Fibroblast of skin of left quadriceps (primary cell): ENCODE data around the gene LBX2.
A peak's percentile ranks its signal among the peaks of the same experiment; 100 is the strongest.
"Not testable (repeated sequence)": the region's sequence is repeated elsewhere in the genome, so short reads cannot be mapped to it uniquely, and the experiment has no call there.

Experiments used
- DNase-seq, 2 experiments: peaks; one replicate each; pipeline ENCODE4 v3.0.0-alpha.2; 2013; ENCODE audit warnings: low read depth in 2 of 2

The LBX2 gene

GRCh38 chr2:74482801-74483674 lies 16.4 kb downstream of the LBX2 start, which contains the start of the genes CCDC142 and TTC31:
TSS of gene CCDC142 (minus strand) at chr2:74482998. CDS start at chr2:74482837, 161 bp downstream.
TSS of gene TTC31 (plus strand) at chr2:74483081. CDS start at chr2:74483096, 15 bp downstream.
- peak; percentile 88 to 90 for DNase-seq

GRCh38 chr2:74481961-74482800 lies 17.2 kb downstream of the LBX2 start:
- DNase-seq, result no peak

DNA sequence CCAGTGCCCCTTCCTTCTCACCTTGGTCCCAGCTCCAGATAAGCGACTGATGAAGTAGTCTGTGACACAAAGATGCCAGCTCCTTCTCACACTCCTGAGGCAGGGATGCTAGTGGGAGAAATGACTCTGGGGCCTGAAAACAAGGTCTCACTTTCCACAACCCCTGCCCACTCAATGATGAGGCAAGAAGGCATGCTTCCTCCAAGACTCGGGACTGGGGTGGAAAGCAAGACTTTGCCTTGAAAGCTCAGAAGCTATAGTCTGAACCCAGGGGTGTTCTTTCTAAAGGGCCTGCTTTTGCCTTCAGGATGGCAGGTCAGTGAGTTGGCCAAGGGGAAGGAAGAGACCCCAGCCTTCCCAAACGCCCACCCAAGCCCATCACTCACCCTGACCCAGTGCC lies 18.0 kb downstream of the LBX2 start:
- DNase-seq, result no peak

DNA sequence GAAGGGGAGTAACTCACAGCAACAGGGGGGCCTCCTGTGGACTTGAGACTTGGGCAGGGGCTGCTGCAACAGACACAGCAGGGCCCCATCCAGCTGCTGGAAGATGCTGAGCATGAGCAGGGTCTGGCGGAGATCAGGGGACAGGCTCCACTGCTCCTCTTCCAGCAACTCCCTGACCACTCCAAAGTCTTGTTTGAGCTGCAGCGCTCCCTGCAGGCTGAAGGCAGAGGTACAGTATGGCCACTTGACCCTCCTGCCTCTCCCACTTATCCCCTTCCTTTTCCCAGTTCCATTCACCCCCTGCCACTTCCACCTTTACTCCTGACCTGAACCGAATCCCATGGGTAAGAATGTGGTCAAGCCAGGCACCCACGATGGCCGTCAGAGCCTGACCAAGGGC lies 24.5 kb downstream of the LBX2 start:
- DNase-seq, result no peak

GRCh38 chr2:74474481-74474880 lies 24.9 kb downstream of the LBX2 start:
- DNase-seq, result no peak

DNA sequence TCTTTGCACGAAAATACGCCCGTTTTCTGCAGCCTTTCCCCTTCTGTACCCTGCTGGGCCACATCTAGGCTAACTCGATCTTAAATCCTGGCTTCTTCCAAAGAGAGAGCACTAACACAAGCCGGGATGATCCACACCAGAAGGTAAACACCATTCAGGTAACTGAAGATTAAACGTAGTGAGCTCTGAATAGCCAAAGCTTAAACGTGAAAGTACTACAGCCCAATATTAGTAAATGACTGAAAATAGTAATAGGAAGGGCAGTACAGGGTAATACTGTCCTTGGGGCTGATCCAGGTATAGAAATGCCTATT lies 26.5 kb downstream of the LBX2 start:
- DNase-seq, result no peak

DNA sequence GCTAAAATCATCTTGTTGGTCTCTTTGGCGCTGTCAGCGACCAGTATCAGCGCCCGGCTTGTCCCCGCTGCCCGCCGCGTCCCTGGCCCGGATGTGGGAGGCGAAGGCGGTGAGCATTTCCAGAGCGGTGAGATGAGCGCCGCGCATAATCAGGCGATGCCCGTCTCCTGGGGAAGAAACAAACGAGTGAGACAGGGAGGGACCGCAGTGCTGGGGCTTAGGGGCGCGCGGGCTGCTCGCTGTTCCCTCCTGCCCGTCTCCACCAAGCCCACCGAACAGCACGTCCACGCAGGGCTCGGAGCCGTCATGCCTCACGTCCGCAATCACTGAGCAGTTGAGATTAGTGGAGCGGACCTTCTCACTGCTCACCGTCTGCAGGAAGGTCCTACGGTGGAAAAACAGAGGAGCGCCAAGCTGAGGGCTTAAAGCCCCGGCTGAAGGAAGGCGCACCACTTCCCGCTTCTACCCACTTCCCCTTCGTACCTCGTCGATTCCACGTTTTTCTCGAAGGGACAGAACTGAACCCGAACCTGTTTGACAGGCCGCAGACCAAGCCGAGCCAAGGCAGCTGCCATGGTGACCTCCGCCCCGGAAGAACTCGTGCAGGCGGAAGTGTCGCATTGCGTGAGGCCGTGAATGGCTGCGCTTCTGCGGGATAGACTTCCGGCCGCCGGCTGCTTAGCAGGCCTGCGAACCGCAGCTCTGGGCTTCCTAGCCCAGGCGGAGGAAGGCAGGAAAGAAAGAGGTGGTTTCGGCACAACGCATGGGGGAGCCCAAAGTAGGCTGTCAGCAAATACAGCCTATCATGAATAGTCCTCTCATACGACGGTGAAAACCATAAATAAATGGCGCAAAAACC lies 27.1 kb downstream of the LBX2 start, which contains the start of gene MRPL53:
TSS of gene MRPL53 (minus strand) at position 595 of the 859 bp plus-strand sequence. CDS start at position 575, 20 bp downstream.
- DNase-seq, result peak; percentile 85 to 89

GRCh38 chr2:74471332-74472065 lies 27.9 kb downstream of the LBX2 start:
- no peak for DNase-seq

- DNase-seq, result not testable (repeated sequence)
These were observed 28.7 kb downstream of the LBX2 start for GRCh38 chr2:74470742-74471141.

- no peak for DNase-seq
These were observed 35.0 kb downstream of the LBX2 start for GRCh38 chr2:74464406-74464805.

- no peak for DNase-seq
These were observed 36.7 kb downstream of the LBX2 start for GRCh38 chr2:74462786-74463105.

DNA sequence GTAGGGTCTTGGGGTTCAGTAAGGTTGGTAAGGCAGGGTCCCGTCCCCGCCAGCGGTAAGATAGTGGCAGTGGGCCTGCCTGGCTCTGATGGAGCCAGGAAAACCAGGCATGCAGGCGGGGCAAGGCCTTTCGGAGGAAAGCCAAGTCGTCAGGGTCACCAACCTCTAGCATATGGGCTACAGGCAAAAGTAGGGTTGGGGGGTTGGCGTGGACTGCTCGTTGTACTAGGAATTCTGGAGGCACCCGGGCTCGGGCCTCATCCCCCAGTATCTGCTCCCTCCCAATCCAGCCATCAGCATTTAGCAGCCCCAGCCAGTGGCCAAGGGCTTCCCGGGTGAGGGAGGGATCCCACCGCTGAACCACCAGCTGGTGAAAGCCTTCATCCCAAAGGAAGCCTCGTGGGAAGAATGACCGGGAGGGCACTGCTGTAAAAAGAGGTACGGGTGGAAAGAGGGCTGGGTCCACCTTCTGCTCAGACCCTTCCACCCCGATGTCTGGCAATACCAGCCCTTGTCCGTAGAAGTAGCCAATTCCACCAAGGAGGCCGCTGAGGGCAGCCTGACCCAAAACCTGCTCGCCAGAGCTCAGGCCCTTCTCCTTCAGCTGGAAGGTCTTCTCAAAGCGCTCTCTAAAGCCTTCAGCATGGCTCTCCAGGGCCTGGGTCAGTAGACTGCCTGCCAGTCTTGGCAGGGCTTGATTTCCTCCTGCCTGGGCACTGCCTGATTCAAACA lies 37.2 kb downstream of the LBX2 start:
- DNase-seq, result no peak

DNA sequence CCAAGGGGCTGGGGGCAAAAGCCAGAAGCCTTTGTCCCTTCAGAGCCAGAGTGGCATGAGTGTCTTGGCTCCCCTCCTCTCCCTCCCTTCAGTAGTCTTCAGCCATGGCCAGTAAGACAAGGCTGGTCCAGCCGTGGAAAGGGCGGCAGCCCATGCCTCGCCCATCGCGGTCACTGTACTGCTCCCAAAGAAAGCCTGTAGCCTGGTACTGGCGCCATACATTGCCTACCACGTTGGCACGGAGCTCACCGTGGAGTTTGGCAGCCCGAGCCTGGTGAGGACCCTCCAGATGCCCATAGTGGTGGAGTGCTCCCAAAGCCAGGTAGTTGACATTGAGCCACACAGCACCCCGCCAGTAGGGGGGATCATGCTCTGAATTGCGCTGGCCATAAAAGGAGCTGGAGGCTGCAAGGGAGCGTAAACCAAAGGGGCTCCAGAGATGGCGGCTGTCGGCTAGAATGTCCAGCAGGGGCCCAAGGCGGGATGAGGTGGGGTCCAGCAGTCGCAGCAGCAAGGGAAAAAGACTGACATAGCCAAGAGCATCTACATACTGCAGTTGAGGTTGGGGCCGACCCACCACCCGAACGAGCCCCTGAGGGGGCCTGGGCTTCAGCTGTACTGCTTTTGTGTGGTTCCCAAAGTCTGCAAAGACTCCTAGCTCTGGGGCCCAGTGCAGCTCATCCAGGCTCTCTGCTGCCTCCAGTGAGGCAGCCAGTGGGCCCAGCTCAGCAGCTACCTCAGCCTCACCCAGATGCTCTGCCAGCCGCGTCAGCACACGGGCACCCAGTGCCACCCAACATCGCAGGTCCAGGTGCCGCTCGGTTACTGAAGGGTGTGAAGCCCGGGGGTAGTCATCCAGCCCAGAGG lies 38.0 kb downstream of the LBX2 start:
- no peak for DNase-seq

DNA sequence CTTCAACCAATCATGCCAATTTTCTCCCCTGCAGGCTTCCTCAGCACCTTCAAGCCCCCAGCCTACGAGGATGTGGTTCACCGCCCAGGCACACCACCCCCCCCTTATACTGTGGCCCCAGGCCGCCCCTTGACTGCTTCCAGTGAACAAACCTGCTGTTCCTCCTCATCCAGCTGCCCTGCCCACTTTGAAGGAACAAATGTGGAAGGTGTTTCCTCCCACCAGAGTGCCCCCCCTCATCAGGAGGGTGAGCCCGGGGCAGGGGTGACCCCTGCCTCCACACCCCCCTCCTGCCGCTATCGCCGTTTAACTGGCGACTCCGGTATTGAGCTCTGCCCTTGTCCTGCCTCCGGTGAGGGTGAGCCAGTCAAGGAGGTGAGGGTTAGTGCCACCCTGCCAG lies 39.2 kb downstream of the LBX2 start:
- not testable (repeated sequence) for DNase-seq

- DNase-seq, result not testable (repeated sequence)
These were observed 39.8 kb downstream of the LBX2 start for GRCh38 chr2:74459503-74460118.

DNA sequence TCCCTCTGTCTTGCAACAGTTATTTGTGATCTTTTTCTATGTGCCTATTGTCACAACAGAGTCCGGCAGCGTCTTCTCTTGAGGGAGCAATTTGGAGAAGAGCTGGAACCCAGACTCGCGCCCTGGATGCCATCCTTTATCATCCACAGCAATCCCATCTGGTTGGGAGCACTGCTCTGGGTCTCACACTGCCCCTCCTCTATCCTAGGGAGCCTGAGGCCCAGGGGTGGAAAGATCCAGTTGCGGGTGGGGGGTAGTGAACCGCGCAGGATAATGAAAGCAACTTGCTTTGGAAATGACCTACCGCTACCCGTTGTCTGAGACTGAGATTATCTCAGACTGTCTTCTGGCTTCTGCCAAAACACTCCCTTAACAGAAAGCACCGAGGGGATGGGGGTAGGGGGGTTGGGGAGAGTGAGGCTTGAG lies 40.5 kb downstream of the LBX2 start:
- no peak for DNase-seq

GRCh38 chr2:74458132-74458937 lies 41.1 kb downstream of the LBX2 start, which contains the start of gene WBP1:
TSS of gene WBP1 (plus strand) at chr2:74458438. CDS start at chr2:74458603, 165 bp downstream.
- peak; percentile 100 for DNase-seq

DNA sequence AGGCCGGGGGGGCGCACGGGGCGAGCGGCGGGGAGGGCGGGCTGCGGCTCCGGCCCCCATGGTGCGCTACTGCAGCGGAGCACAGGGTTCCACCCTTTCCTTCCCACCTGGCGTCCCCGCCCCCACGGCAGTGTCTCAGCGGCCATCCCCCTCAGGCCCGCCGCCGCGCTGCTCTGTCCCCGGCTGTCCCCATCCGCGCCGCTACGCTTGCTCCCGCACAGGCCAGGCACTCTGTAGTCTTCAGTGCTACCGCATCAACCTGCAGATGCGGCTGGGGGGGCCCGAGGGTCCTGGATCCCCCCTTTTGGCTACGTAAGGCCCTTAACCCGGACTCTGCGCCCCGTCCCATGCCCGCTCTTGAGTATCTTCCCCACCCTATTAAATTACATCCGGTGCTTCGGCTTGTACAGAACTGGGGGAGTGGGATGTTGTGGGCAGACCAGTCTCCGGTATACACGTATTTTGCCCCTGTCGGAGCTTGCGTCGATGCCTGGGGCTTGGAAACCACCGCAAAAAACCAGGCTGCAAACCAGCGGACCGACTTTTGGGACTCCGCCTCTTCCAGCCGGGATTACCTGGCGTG lies 41.8 kb downstream of the LBX2 start:
- no peak for DNase-seq
